GM18526 (cell line): ENCODE results near the gene PDPK1.
A peak's percentile ranks its signal among the peaks of the same experiment; 100 is the strongest.

Experiments
- POLR2A ChIP-seq: IDR thresholded peaks from 3 replicates; pipeline ENCODE4 v1.6.1; 2011; ENCODE audit not compliant: insufficient read length; ENCODE audit errors: extremely low read depth

PDPK1 gene

DNA sequence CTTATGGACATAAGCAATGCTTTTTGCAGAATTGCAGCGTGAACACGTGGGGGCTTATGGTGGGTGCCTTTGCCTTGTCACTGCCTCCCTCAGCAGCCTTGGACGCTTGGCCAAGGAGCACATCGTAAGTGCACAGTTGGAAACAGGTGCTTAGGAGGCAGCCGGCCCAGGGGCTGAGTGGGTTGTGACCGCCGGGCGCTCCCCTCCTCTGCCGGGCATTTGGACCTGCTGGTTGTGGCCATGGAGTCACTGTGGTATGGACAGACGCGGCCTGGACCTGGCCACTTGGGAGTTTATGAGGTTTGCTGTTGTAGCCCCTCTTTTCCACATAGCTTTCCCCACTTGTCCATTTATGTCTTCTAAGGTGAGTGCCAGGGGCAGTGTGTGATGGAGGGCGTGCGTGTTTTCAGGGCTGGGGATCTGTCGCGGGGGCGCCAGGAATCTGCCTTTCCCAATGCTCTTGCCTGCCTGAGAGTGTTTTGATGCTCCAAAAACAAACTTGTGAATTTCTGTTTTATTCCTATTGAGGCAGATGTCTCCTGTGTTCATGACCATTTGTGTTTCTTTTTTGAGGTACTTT, 49.2 kb downstream of the PDPK1 start:
- TF ChIP-seq POLR2A, result no peak

DNA sequence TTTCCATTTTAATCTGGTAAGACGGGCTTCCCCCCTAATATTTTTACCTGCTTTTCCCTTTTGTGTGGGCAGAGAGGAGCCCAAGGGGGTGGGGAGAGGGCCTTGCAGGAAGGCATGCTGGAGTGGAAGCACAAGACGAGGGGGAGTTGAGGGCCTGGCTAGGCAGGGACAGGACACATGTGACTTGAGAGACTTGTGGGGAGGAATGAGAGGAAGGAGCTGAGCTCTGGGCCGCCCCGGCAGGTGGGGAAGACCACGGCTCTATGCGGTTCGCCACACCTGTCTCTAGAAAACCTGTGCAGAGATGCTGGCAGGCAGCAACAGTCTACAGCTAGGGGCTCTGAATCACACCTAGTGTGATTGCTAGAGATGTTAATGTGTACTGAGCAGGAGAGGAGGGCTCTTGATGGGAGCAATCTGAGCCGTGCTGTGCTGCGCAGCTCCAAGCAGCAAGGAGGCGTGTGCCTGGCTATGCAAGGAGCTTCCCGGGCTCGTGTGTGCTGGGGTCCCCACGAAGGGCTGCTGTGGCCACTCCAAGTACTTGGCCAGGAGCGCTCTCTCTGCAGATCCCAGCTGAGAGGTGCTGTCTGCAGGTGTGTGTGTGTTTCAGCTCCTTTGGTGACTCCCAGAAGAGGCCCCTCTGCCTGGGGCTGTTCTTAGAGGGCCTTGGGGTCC, 50.2 kb downstream of the PDPK1 start:
- TF ChIP-seq POLR2A, result no peak

- no peak for TF ChIP-seq POLR2A
Observed at GRCh38 chr16:2591476-2592240, 53.8 kb downstream of the PDPK1 start.

DNA sequence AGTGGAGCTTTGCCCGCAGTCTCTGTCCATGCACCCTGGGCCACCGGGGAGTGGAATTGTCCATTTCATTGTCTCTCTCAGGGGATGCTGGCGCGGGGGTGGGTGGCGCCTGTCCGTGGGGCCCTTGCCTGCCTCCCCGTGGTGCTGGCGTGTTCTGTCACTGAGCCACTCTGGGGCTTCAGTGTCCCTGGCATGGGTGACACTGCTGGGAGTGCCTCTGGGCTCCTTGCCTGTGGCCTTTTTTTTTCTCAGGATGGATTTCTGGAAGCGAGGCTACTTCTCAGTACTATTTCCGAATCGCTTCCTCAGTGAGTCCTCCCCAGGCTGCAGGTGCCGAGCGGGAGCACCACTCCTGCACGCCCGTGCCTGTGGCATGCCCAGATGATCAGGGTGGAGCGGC, 55.0 kb downstream of the PDPK1 start:
- TF ChIP-seq POLR2A, result no peak

DNA sequence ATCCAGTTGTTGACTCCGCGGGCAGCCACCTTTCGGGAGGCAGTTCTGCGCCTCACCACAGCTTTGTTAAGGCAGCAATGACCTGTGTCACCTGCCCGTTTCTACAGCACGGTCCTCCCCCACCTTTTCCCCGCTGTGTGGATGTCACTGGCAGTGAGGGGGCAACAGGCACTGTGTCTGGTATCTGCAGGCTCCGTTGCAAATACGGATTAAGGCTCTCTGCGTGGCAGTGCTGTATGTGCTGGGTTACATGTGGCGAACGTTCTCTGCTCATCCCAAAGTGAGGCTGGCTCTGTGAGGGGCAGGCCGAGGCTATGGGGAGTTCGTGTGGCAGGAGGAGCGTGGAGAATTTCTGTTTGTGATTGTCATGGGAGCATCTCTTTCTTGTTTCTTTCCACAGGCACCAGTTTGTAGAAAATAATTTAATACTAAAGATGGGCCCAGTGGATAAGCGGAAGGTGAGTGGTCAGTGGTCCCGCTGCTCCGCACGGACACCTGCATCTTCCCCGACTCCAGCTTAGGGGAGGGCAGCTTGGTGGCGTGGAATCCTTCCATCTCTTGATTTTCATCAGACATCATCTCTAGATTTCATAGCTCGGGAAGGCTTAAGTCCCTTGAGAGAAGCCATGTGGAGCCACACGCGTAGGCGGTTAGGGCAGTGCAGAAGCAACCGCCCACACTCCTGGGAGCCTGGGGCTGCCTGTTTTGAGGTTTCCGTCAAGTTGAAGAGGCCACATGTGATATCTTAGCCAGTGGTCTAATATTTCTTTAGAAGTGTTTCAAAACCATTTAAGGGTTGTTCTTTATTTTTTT, 57.8 kb downstream of the PDPK1 start:
- no peak for TF ChIP-seq POLR2A

- TF ChIP-seq POLR2A, result no peak
Observed at GRCh38 chr16:2596747-2597559, 59.1 kb downstream of the PDPK1 start.

GRCh38 chr16:2597560-2597902, 59.7 kb downstream of the PDPK1 start:
- no peak for TF ChIP-seq POLR2A

DNA sequence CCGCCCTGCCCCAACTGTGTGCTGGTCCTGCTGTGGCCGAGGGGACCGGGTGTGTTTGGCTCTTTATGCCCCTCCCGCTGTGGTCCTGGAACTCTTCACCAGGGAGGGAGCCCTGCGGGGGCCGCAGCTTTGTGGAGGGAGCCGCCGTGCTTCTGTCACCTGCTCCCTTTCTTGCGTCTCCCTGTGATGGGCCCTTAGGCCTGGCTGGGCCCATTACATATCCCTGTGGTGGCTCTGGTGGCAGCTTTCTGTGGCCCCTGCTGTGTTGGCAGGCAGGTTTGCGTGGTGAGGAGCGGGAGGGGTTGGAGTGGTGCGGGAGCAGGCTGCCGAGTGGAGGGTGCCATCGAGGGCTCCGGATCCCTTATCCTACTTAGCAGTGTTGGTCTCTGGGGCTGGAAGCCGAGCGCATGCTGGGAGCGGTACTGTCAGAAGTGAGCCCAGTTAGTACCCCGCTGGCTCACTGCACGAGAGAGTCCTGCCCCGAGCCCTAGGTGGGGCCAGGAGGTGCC, 60.4 kb downstream of the PDPK1 start:
- TF ChIP-seq POLR2A, result no peak

- TF ChIP-seq POLR2A, result no peak
Observed at GRCh38 chr16:2598723-2599122, 60.9 kb downstream of the PDPK1 start.

GRCh38 chr16:2603165-2604015, 65.6 kb downstream of the PDPK1 start:
- TF ChIP-seq POLR2A, result peak; percentile 97

GRCh38 chr16:2609827-2610470, 72.1 kb downstream of the PDPK1 start:
- no peak for TF ChIP-seq POLR2A

DNA sequence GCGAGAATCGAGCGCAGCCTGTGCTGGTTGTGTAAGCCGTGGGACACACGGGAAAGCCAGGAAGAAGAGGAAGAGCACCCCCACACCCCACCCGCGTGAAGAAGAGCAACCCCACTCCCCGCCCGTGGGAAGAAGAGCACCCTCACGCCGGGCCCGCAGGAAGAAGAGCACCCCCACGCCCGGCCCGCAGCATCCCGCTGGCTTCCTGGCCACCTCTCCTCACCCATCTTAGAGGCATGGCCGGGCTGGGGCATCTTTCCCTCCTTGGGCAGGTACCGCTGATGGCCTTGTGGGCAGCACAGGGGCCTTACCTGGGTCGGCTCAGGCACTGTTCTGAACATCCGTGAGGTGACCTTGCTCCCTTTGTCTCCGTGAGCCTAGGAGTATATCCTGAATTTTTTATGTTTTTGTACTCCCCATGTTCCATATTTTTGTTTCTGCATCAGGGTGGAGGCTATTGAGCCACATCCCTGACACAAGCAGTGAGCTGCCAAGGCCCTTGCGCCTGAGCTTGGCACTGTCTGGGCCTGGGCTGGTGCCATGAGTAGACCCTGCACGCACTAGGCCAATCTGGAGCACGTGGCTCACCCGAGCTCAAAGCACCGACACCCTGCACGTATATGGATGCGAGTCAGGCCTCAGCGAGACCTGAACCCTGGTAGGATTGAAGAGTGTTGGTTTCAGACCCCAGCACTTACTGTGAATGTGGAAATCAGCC, 73.1 kb downstream of the PDPK1 start:
- no peak for TF ChIP-seq POLR2A

- no peak for TF ChIP-seq POLR2A
Observed at GRCh38 chr16:2611499-2611862, 73.7 kb downstream of the PDPK1 start.
